ENCODE results near the gene CSAG1.
"Not testable (repeated sequence)": the region's sequence is repeated elsewhere in the genome, so short reads cannot be mapped to it uniquely, and the experiment has no call there.

Gene CSAG1, protein sequence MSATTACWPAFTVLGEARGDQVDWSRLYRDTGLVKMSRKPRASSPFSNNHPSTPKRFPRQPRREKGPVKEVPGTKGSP

GRCh38 chrX:152733261-152733975 is at the start of gene CSAG1, which contains the start of gene MAGEA12:
Gene CSAG1, minus strand, starts transcription at chrX:152733721. Its CDS starts 1,261 bp downstream, at chrX:152732460.
Gene MAGEA12, plus strand, starts transcription at chrX:152733757. Its CDS starts 2,405 bp downstream, at chrX:152736162.
- DNase-seq: no peak

DNA sequence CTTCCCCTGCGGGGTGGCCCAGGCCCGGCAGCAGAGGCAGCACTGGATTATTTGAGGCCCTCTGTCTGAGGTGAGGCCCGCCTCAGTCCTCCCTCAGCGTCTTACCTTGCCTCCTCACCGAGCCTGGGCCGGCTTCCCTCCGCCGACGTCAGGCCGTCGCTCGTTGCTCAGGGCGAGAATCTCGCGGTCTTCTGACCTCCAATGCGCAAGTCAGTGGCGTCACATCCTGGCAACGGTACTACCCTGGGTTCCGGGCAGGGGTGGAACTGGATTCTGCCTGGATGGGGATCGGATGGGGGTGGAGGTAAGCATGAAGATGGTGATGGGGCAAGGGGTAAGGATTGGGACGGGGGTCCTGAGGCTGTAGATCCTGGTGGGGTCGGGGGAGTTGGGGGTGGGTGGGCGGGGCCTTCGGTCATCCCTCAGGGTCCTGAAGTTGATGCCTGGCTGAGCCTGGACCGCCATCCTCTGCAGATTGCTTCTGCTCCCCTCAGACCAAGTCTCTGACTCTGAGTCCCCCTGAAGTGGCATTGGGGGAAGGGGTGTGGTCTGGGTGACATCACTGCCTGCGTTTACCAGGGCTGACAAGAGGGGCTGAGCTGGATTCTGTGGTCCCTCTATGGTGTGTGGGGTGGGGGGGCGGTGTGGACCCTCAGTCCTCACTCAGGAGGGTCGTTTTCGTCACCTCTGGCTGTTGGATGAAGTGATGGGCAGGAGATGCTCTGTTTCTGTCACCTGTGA is 36.2 kb upstream of the CSAG1 start, which contains the start of gene MAGEA6:
MAGEA6 (minus strand) TSS at position 141 of the 741 bp plus-strand sequence. CDS start 2,039 bp downstream, outside the sequence.
- not testable (repeated sequence) for DNase-seq

- DNase-seq: not testable (repeated sequence)
Observed at GRCh38 chrX:152766562-152766961, 33.0 kb upstream of the CSAG1 start.

- DNase-seq: not testable (repeated sequence)
Observed at GRCh38 chrX:152761582-152761981, 28.1 kb upstream of the CSAG1 start.

GRCh38 chrX:152759544-152759943 is 26.0 kb upstream of the CSAG1 start:
- not testable (repeated sequence) for DNase-seq

- not testable (repeated sequence) for DNase-seq
Observed at GRCh38 chrX:152758918-152759317, 25.4 kb upstream of the CSAG1 start, which contains the start of gene CSAG3. Gene CSAG3, plus strand, starts transcription at chrX:152759218.

DNA sequence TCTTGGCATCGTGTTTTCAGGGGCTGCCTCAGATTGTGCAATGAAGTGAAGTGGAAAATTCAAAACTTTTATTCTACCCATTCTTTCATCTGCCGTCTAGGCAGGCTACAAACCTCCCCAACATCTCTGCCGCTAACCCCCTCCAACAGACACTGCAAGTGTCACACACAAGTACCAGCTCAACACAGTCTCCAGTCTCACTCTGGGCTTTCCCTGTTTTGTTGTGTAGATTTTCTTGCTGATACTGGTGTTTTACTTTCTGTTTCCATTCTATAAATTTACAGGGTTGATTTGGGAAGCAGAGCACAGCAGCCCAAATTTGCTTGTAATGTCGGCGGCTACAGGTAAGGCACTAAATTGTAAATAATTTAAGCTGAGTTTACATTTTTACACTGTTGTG is 21.4 kb upstream of the CSAG1 start:
- DNase-seq: not testable (repeated sequence)

DNA sequence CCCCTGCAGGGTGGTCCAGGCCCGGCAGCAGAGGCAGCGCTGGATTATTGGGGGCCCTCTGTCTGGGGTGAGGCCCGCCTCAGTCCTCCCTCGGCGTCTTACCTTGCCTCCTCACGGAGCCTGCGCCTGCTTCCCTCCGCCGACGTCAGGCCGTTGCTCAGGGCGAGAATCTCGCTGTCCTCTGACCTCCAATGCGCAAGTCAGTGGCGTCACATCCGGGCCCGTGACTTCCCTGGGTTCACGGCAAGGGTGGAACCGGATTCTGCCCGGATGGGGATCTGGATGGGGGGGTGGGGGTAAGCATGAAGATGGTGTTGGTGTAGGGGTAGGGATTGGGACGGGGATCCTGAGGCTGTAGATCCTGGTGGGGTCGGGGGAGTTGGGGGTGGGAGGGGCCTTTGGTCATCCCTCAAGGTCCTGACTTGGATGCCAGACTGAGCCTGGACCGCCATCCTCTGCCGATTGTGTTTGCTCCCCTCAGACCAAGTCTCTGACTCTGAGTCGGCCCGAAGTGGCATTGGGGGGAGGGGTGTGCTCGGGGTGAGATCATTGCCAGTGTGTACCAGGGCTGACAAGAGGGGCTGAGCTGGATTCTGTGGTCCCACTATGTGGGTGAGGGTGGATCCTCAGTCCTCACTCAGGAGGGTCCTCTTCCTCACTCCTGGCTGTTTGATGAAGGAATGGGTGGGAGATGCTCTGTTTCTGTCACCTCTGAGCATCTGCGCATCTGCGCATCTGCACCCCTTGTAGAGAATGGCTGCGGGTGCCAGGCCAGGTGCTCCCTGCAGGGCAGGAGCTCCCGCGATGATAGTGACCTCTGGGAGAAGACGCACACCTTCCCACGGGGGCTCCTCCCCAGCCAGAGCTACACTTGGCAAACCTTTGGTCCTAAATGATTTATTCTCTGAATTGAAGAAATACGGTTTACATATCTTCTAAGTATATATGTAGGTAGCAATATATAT is 20.4 kb upstream of the CSAG1 start, which contains the start of gene MAGEA2:
MAGEA2 (minus strand) TSS at position 157 of the 965 bp plus-strand sequence. CDS start 2,479 bp downstream, outside the sequence.
- DNase-seq: not testable (repeated sequence)

- DNase-seq: no peak
Observed at GRCh38 chrX:152738560-152738959, 5.0 kb upstream of the CSAG1 start.

DNA sequence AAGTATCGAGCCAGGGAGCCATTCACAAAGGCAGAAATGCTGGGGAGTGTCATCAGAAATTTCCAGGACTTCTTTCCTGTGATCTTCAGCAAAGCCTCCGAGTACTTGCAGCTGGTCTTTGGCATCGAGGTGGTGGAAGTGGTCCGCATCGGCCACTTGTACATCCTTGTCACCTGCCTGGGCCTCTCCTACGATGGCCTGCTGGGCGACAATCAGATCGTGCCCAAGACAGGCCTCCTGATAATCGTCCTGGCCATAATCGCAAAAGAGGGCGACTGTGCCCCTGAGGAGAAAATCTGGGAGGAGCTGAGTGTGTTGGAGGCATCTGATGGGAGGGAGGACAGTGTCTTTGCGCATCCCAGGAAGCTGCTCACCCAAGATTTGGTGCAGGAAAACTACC is 3.0 kb upstream of the CSAG1 start:
- DNase-seq: not testable (repeated sequence)

DNA sequence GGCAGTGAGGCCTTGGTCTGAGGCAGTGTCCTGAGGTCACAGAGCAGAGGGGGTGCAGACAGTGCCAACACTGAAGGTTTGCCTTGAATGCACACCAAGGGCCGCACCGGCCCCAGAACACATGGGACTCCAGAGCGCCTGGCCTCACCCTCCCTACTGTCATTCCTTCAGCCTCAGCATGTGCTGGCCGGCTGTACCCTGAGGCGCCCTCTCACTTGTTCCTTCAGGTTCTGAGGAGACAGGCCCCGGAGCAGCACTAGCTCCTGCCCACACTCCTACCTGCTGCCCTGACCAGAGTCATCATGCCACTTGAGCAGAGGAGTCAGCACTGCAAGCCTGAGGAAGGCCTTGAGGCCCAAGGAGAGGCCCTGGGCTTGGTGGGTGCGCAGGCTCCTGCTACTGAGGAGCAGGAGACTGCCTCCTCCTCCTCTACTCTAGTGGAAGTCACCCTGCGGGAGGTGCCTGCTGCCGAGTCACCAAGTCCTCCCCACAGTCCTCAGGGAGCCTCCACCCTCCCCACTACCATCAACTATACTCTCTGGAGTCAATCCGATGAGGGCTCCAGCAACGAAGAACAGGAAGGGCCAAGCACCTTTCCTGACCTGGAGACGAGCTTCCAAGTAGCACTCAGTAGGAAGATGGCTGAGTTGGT is 2.5 kb upstream of the CSAG1 start:
- DNase-seq: no peak

GRCh38 chrX:152735101-152735500 is 1.6 kb upstream of the CSAG1 start:
- no peak for DNase-seq

- not testable (repeated sequence) for DNase-seq
Observed at GRCh38 chrX:152734143-152734858, 780 bp upstream of the CSAG1 start.

GRCh38 chrX:152725409-152725808 is 8.1 kb downstream of the CSAG1 start:
- DNase-seq: no peak

DNA sequence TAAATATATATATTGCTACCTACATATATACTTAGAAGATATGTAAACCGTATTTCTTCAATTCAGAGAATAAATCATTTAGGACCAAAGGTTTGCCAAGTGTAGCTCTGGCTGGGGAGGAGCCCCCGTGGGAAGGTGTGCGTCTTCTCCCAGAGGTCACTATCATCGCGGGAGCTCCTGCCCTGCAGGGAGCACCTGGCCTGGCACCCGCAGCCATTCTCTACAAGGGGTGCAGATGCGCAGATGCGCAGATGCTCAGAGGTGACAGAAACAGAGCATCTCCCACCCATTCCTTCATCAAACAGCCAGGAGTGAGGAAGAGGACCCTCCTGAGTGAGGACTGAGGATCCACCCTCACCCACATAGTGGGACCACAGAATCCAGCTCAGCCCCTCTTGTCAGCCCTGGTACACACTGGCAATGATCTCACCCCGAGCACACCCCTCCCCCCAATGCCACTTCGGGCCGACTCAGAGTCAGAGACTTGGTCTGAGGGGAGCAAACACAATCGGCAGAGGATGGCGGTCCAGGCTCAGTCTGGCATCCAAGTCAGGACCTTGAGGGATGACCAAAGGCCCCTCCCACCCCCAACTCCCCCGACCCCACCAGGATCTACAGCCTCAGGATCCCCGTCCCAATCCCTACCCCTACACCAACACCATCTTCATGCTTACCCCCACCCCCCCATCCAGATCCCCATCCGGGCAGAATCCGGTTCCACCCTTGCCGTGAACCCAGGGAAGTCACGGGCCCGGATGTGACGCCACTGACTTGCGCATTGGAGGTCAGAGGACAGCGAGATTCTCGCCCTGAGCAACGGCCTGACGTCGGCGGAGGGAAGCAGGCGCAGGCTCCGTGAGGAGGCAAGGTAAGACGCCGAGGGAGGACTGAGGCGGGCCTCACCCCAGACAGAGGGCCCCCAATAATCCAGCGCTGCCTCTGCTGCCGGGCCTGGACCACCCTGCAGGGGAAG is 19.4 kb downstream of the CSAG1 start, which contains the start of gene MAGEA2B:
MAGEA2B (plus strand) TSS at position 814 of the 973 bp plus-strand sequence. CDS start 2,479 bp downstream, outside the sequence.
- DNase-seq: not testable (repeated sequence)

- DNase-seq: not testable (repeated sequence)
Observed at GRCh38 chrX:152713195-152713594, 20.3 kb downstream of the CSAG1 start.

- DNase-seq: not testable (repeated sequence)
Observed at GRCh38 chrX:152709173-152709572, 24.3 kb downstream of the CSAG1 start, which contains the start of gene CSAG2. Gene CSAG2, minus strand, starts transcription at chrX:152709273. Its CDS starts 161 bp downstream, at chrX:152709112.

DNA sequence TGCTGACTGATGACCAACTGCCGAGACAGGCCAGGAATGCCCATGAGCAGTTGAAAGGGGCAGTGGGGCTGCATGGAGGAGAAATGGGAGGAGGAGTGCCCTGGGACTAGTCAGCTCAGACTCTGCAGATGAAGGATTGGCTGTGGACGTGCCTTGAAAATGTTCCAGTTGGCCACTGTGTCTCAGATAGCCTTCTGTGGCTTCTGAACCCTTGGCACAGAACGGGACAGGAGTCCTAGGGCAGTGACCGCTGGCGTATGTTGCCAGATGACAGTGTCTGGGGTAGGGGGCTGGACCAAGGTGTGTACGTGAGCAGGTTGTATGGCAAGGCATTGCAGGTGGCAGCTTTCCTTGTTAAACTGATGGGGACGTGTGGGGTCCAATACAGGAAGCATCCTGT is 27.0 kb downstream of the CSAG1 start:
- DNase-seq: not testable (repeated sequence)

DNA sequence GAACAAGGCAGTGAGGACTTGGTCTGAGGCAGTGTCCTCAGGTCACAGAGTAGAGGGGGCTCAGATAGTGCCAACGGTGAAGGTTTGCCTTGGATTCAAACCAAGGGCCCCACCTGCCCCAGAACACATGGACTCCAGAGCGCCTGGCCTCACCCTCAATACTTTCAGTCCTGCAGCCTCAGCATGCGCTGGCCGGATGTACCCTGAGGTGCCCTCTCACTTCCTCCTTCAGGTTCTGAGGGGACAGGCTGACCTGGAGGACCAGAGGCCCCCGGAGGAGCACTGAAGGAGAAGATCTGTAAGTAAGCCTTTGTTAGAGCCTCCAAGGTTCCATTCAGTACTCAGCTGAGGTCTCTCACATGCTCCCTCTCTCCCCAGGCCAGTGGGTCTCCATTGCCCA is 33.1 kb downstream of the CSAG1 start:
- DNase-seq: not testable (repeated sequence)
